ENCODE measurements around the gene MAP3K6. TPM values are rescaled to one million over a fixed set of nuclear protein-coding genes. Genes with fewer than 3 reads are reported as not detected.

The MAP3K6 gene
- total and polyA plus RNA-seq, 2 of the 13 experiments (the other 11 are each of a cell fraction or from before 2014, with no cell fraction given): 2.7 to 3.2 TPM

DNA sequence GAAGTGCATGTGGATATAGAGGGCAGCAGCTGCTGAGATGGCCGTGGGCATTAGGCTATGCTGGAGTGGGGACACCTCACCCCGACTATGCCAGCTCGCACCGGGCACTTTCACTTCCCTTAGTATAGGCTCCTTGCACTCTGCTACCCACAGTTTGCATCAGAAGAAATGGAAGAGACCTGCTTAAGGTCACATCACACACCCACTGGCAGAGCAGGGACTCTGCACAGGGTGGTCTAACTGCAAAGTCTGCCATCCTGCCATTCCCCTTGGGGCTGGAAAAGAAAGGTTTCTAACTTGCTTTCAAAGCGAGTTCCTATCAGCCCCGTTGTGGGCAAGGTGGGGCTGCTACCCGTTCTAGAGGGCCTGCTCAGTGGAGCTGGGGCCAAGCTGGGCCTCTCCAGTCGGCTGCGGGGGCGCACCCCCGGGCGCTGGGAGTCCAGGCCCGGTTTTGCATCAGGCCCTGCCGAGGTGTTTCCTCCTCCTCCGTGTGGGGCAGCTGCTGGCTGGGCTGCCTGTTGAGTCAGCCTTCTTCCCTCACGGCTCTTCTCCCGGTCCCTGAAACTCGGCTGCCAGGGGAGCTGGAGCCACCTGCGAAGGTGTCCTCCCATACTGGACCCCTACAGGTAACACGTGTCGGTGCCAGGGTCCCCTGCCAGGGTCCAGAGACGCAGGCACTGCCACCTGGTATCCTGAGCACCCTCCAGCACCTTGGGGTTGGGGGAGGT is 25.1 kb downstream of the MAP3K6 start, which contains the start of gene SYTL1 (continued):
- TF ChIP-seq, protein P1, sequence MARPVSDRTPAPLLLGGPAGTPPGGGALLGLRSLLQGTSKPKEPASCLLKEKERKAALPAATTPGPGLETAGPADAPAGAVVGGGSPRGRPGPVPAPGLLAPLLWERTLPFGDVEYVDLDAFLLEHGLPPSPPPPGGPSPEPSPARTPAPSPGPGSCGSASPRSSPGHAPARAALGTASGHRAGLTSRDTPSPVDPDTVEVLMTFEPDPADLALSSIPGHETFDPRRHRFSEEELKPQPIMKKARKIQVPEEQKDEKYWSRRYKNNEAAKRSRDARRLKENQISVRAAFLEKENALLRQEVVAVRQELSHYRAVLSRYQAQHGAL (CRISPR knock-in tag; IDR thresholded peaks at IDR 0.05; ENCODE audit: not compliant biosample characterization): no peak
- TF ChIP-seq, protein P2, sequence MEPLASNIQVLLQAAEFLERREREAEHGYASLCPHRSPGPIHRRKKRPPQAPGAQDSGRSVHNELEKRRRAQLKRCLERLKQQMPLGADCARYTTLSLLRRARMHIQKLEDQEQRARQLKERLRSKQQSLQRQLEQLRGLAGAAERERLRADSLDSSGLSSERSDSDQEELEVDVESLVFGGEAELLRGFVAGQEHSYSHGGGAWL (CRISPR knock-in tag; IDR thresholded peaks at IDR 0.05): peak; percentile 24; the same call in 1 of the 2 replicates
- TF ChIP-seq, protein P3, sequence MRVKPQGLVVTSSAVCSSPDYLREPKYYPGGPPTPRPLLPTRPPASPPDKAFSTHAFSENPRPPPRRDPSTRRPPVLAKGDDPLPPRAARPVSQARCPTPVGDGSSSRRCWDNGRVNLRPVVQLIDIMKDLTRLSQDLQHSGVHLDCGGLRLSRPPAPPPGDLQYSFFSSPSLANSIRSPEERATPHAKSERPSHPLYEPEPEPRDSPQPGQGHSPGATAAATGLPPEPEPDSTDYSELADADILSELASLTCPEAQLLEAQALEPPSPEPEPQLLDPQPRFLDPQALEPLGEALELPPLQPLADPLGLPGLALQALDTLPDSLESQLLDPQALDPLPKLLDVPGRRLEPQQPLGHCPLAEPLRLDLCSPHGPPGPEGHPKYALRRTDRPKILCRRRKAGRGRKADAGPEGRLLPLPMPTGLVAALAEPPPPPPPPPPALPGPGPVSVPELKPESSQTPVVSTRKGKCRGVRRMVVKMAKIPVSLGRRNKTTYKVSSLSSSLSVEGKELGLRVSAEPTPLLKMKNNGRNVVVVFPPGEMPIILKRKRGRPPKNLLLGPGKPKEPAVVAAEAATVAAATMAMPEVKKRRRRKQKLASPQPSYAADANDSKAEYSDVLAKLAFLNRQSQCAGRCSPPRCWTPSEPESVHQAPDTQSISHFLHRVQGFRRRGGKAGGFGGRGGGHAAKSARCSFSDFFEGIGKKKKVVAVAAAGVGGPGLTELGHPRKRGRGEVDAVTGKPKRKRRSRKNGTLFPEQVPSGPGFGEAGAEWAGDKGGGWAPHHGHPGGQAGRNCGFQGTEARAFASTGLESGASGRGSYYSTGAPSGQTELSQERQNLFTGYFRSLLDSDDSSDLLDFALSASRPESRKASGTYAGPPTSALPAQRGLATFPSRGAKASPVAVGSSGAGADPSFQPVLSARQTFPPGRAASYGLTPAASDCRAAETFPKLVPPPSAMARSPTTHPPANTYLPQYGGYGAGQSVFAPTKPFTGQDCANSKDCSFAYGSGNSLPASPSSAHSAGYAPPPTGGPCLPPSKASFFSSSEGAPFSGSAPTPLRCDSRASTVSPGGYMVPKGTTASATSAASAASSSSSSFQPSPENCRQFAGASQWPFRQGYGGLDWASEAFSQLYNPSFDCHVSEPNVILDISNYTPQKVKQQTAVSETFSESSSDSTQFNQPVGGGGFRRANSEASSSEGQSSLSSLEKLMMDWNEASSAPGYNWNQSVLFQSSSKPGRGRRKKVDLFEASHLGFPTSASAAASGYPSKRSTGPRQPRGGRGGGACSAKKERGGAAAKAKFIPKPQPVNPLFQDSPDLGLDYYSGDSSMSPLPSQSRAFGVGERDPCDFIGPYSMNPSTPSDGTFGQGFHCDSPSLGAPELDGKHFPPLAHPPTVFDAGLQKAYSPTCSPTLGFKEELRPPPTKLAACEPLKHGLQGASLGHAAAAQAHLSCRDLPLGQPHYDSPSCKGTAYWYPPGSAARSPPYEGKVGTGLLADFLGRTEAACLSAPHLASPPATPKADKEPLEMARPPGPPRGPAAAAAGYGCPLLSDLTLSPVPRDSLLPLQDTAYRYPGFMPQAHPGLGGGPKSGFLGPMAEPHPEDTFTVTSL (CRISPR knock-in tag; IDR thresholded peaks at IDR 0.05; ENCODE audit: borderline replicate concordance): no peak
- TF ChIP-seq, protein P4, sequence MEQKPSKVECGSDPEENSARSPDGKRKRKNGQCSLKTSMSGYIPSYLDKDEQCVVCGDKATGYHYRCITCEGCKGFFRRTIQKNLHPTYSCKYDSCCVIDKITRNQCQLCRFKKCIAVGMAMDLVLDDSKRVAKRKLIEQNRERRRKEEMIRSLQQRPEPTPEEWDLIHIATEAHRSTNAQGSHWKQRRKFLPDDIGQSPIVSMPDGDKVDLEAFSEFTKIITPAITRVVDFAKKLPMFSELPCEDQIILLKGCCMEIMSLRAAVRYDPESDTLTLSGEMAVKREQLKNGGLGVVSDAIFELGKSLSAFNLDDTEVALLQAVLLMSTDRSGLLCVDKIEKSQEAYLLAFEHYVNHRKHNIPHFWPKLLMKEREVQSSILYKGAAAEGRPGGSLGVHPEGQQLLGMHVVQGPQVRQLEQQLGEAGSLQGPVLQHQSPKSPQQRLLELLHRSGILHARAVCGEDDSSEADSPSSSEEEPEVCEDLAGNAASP (CRISPR knock-in tag; IDR thresholded peaks at IDR 0.05; ENCODE audit: borderline replicate concordance): peak; percentile 24; the same call in 1 of the 2 replicates
- TF ChIP-seq SUZ12 (IDR thresholded peaks at IDR 0.05; ENCODE audit: low read depth, low read length) (no peak), ZNF260 (CRISPR knock-in tag; IDR thresholded peaks at IDR 0.05; ENCODE audit: borderline replicate concordance, low read depth) (no peak), ZNF615 (CRISPR knock-in tag; IDR thresholded peaks at IDR 0.05; ENCODE audit: borderline replicate concordance) (no peak), MXI1 (IDR thresholded peaks at IDR 0.05; ENCODE audit: borderline replicate concordance, low read depth, low read length) (peak; percentile 26; the same call in 1 of the 3 replicates), ZNF607 (CRISPR knock-in tag; IDR thresholded peaks at IDR 0.05; ENCODE audit: borderline replicate concordance) (no peak), NCOA2 (CRISPR knock-in tag; IDR thresholded peaks at IDR 0.05) (no peak; the same call in 1 of the 2 replicates)
- TF ChIP-seq, protein P5, sequence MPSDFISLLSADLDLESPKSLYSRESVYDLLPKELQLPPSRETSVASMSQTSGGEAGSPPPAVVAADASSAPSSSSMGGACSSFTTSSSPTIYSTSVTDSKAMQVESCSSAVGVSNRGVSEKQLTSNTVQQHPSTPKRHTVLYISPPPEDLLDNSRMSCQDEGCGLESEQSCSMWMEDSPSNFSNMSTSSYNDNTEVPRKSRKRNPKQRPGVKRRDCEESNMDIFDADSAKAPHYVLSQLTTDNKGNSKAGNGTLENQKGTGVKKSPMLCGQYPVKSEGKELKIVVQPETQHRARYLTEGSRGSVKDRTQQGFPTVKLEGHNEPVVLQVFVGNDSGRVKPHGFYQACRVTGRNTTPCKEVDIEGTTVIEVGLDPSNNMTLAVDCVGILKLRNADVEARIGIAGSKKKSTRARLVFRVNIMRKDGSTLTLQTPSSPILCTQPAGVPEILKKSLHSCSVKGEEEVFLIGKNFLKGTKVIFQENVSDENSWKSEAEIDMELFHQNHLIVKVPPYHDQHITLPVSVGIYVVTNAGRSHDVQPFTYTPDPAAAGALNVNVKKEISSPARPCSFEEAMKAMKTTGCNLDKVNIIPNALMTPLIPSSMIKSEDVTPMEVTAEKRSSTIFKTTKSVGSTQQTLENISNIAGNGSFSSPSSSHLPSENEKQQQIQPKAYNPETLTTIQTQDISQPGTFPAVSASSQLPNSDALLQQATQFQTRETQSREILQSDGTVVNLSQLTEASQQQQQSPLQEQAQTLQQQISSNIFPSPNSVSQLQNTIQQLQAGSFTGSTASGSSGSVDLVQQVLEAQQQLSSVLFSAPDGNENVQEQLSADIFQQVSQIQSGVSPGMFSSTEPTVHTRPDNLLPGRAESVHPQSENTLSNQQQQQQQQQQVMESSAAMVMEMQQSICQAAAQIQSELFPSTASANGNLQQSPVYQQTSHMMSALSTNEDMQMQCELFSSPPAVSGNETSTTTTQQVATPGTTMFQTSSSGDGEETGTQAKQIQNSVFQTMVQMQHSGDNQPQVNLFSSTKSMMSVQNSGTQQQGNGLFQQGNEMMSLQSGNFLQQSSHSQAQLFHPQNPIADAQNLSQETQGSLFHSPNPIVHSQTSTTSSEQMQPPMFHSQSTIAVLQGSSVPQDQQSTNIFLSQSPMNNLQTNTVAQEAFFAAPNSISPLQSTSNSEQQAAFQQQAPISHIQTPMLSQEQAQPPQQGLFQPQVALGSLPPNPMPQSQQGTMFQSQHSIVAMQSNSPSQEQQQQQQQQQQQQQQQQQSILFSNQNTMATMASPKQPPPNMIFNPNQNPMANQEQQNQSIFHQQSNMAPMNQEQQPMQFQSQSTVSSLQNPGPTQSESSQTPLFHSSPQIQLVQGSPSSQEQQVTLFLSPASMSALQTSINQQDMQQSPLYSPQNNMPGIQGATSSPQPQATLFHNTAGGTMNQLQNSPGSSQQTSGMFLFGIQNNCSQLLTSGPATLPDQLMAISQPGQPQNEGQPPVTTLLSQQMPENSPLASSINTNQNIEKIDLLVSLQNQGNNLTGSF (CRISPR knock-in tag; IDR thresholded peaks at IDR 0.05): no peak; the same call in 1 of the 2 replicates
- TF ChIP-seq, protein P6, sequence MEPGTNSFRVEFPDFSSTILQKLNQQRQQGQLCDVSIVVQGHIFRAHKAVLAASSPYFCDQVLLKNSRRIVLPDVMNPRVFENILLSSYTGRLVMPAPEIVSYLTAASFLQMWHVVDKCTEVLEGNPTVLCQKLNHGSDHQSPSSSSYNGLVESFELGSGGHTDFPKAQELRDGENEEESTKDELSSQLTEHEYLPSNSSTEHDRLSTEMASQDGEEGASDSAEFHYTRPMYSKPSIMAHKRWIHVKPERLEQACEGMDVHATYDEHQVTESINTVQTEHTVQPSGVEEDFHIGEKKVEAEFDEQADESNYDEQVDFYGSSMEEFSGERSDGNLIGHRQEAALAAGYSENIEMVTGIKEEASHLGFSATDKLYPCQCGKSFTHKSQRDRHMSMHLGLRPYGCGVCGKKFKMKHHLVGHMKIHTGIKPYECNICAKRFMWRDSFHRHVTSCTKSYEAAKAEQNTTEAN (CRISPR knock-in tag; conservative IDR thresholded peaks at IDR 0.05): 0 out of 2 replicates have a peak, but pooled peaks have one; percentile 57
